ENCODE measurements around the gene ORMDL3.

- no peak for TF ChIP-seq ZNF8 (CRISPR knock-in tag; IDR thresholded peaks at IDR 0.05)
- TF ChIP-seq CREB5 (CRISPR knock-in tag; IDR thresholded peaks at IDR 0.05; ENCODE audit: low read depth), result no peak
- TF ChIP-seq ZFP30 (CRISPR knock-in tag; IDR thresholded peaks at IDR 0.05), result no peak
- no peak for TF ChIP-seq PATZ1 (CRISPR knock-in tag; IDR thresholded peaks at IDR 0.05; ENCODE audit: borderline replicate concordance)
- no peak for TF ChIP-seq TSHZ2 (CRISPR knock-in tag; IDR thresholded peaks at IDR 0.05)
- no peak for TF ChIP-seq POU6F1 (CRISPR knock-in tag; IDR thresholded peaks at IDR 0.05; ENCODE audit: borderline replicate concordance, low read depth)
- TF ChIP-seq CSDC2 (CRISPR knock-in tag; IDR thresholded peaks at IDR 0.05), result no peak
- no peak for TF ChIP-seq ARNTL (CRISPR knock-in tag; IDR thresholded peaks at IDR 0.05; ENCODE audit: borderline replicate concordance, low read depth)
- TF ChIP-seq ZFP3 (CRISPR knock-in tag; IDR thresholded peaks at IDR 0.05), result no peak
- no peak for TF ChIP-seq ESRRG (CRISPR knock-in tag; IDR thresholded peaks at IDR 0.05)
Measured at GRCh38 chr17:39908789-39909352, 18.5 kb downstream of the ORMDL3 start.

Measured in SK-N-SH treated with all-trans-retinoic acid at 6 μM for 48 hours (cell line).